Ammon's horn (tissue), 1 donor: ENCODE measurements around the gene CTSE.
"Not testable (repeated sequence)": the region's sequence is repeated elsewhere in the genome, so short reads cannot be mapped to it uniquely, and the experiment has no call there.

Experiments used
- DNase-seq: peaks from one replicate; pipeline ENCODE4 v3.0.0-alpha.2; 2016; ENCODE audit warnings: low spot score

Gene CTSE

DNA sequence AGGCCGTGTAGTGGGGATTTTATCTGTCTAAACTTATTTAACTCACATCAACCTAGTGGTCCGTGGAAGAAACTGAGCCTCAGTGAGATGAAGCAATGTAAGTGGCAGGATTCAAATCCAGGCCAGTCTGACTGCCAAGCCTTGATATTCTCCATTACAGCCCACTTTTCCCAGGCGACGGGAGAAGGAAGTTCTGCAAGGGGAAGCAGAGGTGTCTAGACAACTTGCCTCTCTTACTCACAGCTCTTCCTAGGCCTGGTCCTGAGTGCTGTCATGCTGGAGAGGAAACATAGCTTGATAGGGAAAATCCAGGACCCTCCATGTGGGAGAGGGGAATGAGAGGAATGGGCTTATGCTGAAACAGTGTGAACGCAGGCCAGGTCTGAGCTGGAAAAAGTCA is 9.1 kb downstream of the CTSE start:
- no peak for DNase-seq

DNA sequence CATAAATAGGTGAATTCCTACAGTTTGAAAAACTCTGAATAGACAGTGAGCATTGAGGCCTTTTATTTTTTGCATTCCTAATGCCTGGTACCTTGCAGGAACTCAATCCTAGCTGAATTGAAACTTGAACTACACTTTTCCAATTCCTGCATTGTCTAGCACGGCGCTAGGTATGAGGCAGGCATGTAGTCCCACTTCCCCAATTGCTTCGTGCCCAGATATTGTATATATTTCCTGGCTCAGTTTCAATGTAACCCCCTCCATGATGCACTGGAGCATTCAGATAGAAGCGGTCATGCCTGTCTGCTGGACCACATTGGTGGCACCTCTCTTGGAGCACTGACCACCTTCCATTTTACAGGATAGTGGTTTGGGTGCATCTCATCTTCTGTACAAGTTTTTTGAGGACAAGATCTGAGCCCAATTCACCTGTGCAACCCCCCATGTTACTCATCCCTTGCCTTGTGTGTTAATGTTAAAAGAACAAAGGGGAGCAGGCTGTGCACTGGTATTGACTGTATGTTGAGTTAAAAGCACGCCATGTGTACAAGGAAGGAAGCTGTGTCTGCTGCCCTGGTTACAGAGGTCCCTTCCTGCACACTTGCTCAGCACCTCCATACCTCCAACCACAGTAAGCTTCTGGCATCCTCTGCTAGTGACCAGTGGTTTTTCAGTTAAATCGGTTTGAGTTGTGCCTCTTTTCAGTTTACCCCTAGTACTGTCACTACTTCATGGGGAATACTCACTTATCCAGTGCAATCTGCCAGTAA is 10.5 kb downstream of the CTSE start:
- no peak for DNase-seq

DNA sequence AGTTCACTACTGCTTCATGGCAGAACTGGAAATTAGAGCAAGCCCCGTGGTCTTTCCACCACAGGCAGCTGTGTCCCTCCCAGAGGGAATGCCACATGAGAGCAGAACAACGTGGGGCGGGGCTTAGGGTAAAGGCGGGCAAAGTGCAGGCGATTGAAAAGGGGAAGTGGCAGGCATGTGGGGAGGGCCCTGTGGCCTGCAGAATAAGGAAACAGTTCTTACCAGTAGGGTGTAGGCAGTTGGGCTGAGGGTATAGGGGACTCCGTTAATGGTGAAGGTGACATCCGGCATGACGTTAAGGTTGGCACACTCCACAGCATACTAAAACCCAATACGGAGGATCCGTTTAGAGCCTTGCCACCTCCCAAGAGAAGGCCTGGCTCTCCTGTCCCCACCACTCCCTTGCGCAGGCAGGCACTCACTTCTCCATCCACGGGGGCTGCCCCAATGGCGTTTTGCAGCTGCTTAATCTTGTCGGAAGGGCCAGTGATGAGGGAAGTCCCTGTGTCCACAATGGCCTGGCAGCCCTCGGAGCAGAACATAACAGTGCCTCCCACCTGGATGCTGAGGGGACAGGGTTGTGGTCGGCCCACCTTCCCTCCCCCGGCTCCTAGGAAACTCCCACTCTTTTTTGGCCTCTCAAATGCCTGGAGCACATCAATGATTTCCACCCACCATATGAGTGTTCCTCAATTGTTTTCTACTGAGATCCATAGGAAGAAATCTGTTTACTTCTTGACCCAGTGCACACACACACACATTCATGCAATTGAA is 11.4 kb downstream of the CTSE start:
- DNase-seq, result peak; percentile 83

DNA sequence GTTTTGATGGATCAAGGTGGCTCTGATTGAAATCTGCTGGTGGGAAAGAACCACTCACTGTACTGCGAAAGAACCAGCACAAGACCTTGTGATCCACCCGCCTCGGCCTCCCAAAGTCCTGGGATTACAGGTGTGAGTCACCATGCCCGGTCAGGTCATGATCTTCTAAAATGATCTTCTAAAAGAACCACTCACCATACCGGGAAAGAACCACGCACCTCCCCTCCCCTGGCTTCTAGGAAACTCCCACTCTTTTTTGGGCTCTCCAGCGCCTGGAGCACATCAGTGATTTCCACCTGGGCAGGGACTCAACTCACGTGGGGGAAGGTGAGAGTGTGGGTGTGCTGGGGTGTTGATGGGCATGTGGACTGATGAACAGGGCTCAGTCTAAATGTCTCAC is 12.6 kb downstream of the CTSE start:
- no peak for DNase-seq

DNA sequence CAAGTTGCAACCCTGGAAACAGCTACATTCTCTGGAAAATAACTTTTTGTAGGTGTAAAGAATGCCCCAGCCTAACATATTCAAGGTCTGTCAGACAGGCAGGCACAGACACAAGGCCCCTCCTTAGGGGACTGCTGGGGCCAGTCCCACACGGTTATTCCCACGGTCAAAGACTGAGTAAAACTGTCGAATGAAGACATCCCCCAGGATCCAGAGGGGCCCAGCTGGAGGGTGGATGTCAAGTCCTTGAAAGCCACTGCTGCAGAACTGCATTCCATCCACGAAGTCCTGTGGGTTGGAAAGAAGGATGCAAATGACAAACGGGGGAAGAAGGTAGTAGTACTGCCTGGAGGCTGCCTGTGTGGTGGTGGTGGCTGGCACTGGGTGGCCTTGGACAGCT is 13.6 kb downstream of the CTSE start:
- no peak for DNase-seq

DNA sequence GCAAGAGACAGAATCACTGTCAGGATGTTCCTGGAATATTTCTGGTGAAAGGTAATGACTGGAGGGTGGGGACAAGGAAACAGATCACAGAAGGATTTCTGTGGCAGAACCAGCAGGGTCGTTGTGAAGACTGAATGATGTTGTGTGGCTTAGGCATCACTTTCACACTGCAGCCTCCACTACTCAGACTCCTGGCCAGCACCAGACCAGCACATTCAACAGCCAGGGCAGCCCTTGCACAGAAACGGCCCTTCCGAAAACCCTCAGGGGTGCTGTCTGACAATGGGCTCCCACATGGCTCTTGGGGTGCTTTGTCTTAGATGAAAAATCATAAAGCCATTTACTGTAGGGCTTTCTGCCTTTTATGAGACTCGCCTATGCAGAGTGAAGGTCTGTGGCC is 16.7 kb downstream of the CTSE start:
- DNase-seq, result no peak

DNA sequence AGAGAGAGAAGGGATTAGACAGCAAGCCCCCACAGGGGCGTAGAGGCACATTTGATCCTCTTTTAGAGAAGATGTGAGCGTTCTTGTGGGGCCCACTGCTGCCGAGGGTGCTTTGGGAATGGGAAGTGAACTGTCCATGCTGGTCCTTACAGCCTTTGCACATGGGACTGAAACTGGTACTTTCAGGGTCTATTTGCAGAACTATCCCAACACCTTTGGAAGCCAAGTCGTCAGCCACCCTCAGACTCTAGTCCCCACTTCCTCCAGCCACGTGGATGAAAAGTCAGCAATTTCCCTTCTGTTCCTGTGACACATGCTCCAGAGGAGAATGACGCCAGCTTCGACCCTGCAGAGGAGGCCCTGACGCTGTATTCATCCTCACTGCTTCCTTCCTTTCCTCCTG is 17.9 kb downstream of the CTSE start:
- peak; percentile 25 for DNase-seq

DNA sequence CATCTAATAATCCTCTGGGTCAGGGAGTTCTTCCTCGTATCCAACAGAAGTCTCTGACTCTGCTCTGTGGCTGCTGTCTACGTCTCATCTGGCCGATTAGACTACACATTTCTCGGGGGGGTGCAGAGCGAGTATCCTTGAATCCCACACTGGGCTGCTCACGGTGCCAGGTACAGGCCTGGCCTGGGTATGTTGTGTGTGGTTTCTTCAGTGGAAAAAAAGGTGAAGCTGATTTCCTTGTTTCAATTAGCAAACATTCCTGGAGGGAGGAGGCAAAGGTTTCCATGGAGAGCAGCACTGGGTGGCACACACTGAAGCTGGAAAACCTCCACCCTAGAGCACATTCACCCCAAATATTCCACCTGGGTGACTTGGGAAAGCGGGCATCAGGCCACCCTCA is 18.5 kb downstream of the CTSE start:
- DNase-seq, result no peak

DNA sequence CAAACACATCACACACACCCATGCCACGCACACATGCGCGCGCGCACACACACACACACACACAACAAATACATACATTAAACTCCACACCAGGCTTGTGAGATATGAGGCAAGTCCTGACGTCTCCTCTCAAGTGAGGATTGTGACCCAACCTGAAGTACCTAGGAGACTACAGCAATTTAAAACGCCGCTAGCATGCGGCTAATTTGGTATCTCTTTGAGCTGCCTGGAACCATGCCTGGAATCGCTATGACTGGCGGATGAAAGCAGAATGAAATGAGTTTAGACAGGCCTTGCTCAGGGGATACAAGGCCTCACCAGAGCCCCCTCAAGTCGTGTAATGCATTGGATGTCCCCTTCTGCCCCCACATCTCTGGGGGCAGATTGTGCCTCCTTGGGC is 18.9 kb downstream of the CTSE start:
- no peak for DNase-seq

DNA sequence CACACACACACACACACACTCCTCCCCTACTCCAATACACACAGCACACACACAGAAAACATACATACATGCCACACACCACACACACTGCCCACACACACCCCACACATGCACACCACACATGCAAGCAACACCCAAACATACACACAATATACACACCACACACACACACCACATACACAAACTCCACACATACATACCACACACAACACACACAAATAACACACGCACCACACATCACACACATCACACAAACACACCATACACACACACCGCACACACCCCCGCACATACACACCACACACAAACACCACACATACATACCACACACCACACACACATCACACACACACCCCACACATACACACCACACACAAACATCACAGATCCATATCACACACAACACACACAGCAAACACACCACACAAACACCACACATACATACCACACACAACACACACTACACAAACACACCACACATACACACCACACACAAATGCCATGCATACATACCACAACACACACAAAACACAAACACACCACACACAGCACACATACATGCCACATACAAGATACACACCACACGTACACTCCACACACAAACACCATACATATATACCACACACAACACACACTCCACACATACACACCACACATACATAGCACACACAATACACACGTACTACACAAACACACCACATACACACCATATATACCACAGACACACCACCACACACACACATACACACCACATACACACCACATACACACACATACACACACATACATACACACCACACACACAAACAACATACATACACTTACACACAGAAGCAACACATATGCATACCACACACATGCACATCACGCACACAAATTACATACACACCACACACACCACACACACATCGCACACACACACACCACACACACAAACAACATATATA is 19.6 kb downstream of the CTSE start:
- no peak for DNase-seq

DNA sequence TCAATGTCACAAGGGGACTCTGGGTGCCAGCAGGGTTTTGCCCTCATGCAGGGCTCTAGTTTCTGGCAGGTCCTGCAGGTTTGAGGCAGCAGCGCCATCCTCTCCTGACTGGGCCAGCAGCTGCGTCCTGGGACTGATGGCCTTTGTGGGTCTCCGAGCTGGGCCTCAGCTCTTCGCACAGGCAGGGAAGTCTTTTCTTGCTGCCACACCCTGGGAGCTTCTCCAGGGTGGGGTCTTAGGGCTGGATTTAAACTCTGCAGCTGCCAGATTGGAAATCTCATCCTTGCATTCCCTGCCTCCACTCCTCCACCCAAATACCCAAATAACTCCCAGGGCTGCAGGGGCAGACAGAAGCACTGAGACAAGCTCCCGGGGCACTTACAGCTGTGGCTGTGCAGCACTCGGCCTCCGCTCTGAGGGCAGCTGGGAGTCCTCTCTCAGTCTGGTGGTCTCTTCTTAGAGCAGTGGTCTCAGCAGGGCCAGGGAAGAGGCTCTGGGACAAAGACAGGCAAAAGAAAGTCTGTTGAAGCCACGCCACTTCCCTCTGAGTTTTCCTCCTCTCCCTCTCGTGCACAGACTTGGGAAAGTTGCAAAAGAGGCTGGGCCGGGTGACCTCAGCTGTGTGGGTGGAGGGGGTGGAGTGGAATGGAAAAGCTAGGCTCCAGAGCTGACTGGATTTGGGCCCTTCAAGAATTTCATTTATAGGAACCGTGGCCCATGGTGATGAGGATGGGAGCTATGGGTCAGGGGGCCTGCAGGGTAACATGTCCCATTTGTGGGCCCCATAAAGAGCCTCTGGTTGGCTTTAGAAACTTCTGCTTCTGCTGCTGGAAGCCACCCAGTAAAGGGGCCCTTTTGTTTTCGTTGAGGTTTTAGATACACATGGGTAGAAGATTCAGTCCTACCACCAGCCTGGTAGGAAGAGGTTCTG is 20.6 kb downstream of the CTSE start, which contains the start of gene RAB7B:
RAB7B (minus strand) TSS at position 525 of the 931 bp plus-strand sequence. CDS start 9,260 bp downstream, outside the sequence.
- peak; percentile 59 for DNase-seq

DNA sequence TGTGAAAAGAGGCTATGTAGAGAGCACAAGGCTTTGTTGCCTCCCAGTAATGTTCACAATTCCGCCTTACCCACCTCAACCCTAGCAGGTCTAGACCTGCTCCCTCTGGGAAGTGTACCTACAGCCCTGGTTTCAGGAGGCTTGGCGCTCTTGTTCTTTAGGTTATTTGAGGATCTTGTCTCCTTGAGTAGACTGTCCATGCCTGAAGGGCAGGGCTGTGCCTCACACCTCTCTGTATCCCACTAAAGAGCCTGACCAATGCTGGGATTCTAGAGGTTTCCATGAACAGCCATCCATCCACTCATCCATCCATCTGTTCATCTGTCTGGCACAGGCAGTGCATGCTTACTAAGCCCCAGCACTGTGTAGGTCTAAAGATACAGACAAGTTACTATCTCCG is 21.5 kb downstream of the CTSE start:
- no peak for DNase-seq

DNA sequence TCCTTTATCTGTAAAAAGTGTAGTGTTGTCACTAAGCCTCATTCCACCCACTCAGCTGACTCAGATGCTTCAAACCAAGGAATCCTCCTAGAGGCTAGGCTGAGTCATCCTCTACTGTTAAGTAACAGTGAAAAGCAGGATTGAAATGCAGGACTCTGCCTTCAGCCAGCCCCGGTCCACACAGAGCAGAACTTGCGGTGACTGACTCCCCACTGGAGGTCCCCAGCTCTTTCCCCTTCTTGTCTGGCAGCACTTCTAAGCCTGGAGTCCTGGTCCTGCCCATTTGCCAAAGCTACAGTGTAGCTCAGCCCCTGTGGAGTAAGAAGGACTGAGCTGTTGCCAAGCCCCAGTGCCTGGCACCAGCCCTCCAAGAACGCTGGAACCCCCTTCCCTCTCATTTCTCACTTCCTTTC is 22.2 kb downstream of the CTSE start:
- peak; percentile 63 for DNase-seq

DNA sequence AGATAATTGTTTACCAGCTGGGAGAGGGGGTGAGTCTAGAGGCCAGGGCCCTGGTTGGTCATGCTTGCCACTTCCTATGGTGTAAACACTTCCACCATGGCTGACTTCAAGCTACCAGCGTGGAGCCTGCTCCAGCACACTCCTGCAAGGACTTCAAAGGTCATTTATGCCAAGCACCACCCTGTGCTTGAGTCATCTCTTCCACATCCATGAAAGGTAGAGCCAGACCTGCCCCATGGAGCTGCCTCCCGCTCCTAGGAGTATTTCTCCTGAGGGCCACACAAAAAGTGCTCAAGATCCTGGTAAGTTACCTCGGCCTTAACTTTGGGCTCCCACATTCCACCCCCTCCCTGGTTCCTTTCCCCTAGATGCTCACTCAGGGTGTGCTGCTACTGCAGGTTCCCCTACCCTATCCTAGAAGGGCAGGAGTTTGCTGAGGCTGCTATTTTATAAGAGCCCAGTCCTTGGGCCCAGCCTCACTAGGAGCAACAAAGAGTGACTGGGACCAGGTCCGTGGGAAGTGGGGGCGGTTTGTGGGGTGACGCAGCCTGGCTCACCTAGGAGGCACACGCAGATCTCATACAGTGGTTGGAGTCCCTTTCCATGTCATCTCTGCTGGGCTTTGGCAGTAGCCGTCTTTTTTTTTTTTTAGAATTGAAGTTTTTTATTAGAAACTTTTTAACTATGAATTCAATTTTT is 22.9 kb downstream of the CTSE start:
- no peak for DNase-seq

DNA sequence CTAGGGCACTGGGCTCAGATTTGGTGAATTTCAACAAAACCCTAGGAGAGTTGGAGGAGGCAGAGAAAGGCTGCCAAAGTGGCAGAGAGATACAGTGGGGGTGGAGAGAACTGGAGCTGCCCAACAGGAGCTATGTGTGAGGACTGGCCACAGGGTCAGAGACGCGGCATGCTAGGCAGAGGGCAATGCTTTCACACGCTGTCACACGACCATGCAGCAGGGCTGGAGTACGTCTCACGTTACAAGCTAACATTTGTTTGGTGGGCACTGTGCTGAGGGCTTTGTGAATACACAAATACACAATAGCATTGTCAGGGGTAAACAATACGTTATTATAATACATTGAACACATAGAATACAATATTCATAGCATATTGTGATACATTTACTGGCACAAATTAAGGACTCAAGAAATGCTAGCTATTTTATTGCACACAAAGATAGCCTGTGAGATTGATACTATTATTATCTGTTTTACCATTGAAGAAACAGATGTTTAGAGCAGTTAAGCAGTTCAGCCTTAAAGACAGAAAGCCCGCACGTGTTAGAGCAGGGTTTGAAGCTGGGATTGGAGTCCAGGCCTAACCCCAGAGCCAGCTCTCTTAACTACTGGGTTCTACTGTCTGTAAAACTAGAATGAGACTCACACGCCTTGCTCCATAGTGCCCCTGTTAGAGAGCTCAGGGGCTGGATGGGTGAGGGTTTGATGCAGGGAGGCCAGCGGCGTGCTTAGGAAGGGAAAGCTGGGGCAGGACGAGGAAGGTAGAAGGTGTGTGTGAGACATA is 25.0 kb downstream of the CTSE start:
- peak; percentile 92 for DNase-seq

DNA sequence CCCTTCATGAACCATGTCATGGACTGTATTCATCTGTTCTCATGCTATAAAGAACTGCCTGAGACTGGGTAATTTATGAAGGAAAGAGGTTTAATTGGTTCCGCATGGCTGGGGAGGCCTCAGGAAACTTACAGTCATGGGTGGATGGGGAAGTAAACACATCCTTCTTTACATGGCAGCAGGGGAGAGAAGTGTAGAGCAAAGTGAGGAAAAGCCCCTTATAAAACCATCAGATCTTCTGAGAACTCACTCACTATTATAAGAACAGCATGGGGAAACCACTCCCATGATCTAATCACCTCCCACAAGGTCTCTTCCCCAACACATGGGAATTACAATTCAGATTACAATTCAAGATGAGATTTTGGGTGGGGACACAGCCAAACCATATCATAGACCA is 27.1 kb downstream of the CTSE start:
- DNase-seq, result not testable (repeated sequence)

DNA sequence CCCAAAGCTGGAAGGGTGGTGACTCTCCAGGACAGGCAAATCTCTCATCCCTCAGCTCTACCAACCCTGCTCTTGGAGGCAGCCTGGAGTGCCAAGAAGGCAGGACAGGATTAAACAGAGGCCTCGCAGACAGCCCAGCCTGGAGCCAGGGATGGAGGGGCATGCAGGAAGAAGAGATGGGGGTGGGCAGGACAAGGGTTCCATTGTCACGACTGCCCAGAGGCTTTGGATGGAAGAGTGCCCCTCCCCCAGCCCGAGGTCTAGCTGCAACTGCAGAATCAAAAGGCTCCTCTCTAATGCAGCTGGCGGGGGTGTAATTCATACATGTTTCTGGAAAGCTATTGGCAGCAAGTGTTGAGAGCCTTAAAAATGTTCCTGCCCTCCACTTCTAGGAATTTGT is 29.3 kb downstream of the CTSE start:
- peak; percentile 97 for DNase-seq

DNA sequence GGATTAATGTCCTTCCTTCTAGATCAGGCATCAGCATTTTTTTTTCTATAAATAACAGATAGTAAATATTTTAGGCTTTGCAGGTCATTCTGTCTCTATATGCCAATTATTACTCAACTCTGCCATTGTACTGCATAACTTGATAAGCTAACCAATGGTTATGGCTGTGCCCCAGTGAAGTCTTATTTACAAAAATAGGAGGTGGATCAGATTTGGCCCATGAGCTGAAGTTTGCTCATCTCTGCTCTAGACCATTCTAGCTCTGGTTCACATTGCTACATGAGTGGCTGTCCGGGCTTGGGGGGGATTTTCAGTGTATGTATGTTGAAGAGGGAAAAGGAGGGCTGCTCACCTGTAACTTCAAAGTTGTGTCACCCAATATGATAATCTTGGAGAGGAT is 30.6 kb downstream of the CTSE start:
- DNase-seq, result no peak

DNA sequence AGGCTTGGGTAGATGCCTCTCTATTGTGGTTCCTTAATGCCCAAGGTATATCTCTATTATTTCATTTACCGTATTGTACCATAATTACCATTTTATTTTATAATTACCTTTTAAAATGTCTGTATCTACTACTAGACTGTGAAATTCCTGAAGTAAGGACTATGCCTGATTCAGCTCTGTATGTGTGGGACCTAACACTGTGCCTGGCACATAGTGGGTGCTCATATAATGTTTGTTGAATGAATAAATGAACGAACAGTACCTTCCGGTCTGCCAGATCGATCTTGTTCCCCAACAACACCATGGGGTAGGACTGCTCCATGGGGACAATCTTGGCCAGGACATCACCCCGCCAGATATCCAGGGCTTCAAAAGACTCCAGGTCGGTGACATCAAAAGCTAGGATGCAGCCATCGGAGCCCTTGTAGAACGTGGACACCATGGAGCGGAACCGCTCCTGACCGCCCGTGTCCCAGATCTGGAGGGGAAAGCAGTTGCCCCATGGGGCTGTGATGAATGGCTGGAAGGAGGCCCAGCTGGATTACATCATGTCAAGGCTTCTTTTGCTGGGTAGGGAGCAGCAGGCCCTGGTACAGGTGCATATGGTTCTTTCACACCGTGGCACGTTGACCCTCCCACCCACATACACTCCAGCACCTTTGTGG is 31.3 kb downstream of the CTSE start:
- DNase-seq, result no peak
